HCT116 (cell line): ENCODE results near the gene USO1.

ENCODE experiments used
- EZH2 ChIP-seq: fragments of 200-600 bp; sonication (generic); IDR thresholded peaks from 2 replicates; pipeline ENCODE4 v1.6.1; 2017; ENCODE audit warnings: antibody characterized with exemption, mixed run types
- POLR2A ChIP-seq: IDR thresholded peaks from 2 replicates; pipeline ENCODE4 v1.7.0; 2011; ENCODE audit warnings: borderline replicate concordance; ENCODE audit not compliant: insufficient read depth, insufficient read length; ENCODE audit errors: extremely low read depth
- POLR2AphosphoS5 ChIP-seq: IDR thresholded peaks from 2 replicates; pipeline ENCODE4 v1.6.1; 2011; ENCODE audit warnings: mild to moderate bottlenecking, low read depth, low read length, moderate library complexity
- SIN3A ChIP-seq: IDR thresholded peaks from 2 replicates; pipeline ENCODE4 v1.6.1; 2012; ENCODE audit warnings: low read depth
- ZNF274 ChIP-seq: fragments of 200-500 bp; sonication (Bioruptor generic); IDR thresholded peaks from 2 replicates; pipeline ENCODE4 v1.6.1; 2014; ENCODE audit warnings: mild to moderate bottlenecking, low read depth, low read length, inconsistent platforms
- TF ChIP-seq, protein P1 (sequence below), 3 experiments: fragments of 200-600 bp in 1 of 3; sonication (generic) in 1 of 3; IDR thresholded peaks in 2 of 3; conservative IDR thresholded peaks in 1 of 3; 2 replicates each; pipeline ENCODE4 v1.5.1; 2012 to 2017; ENCODE audit warnings: low read depth in 2 of 3, low read length in 2 of 3, antibody characterized with exemption in 1 of 3, borderline replicate concordance in 1 of 3, control low read depth in 1 of 3, mild to moderate bottlenecking in 1 of 3, mixed read lengths in 1 of 3, mixed run types in 1 of 3, moderate library complexity in 1 of 3; ENCODE audit not compliant: insufficient read depth in 1 of 3

DNA sequence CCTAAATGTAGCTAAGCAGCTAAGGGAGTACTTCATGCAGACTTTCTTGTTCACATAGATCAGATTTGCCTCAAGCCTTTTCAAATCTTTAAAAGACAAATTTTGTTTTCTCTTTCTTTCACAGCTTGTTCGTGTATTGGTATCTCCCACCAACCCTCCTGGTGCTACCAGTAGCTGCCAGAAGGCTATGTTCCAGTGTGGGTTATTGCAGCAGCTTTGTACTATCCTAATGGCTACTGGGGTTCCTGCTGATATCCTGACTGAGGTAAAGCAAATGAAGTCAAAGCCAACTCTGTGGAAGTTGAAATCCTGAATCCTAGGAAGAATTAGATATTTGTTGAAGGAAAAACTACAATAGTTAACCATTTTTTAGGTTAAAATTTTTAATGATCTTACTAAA lies 62.6 kb downstream of the USO1 start:
- TF ChIP-seq SIN3A (no peak), POLR2AphosphoS5 (no peak), POLR2A (no peak), EZH2 (no peak), ZNF274 (no peak)
- TF ChIP-seq, protein P1, sequence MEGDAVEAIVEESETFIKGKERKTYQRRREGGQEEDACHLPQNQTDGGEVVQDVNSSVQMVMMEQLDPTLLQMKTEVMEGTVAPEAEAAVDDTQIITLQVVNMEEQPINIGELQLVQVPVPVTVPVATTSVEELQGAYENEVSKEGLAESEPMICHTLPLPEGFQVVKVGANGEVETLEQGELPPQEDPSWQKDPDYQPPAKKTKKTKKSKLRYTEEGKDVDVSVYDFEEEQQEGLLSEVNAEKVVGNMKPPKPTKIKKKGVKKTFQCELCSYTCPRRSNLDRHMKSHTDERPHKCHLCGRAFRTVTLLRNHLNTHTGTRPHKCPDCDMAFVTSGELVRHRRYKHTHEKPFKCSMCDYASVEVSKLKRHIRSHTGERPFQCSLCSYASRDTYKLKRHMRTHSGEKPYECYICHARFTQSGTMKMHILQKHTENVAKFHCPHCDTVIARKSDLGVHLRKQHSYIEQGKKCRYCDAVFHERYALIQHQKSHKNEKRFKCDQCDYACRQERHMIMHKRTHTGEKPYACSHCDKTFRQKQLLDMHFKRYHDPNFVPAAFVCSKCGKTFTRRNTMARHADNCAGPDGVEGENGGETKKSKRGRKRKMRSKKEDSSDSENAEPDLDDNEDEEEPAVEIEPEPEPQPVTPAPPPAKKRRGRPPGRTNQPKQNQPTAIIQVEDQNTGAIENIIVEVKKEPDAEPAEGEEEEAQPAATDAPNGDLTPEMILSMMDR (IDR thresholded peaks at IDR 0.05 in 2 of 3, conservative IDR thresholded peaks at IDR 0.05 in 1 of 3; ENCODE audit: borderline replicate concordance in 1 of 3, insufficient read depth in 1 of 3, low read depth in 2 of 3, low read length in 2 of 3): no peak
